B cell (primary cell): ENCODE results near the gene CITED2.

Experiments
- CTCF ChIP-seq: fragments of 200-600 bp; IDR thresholded peaks from one replicate; pipeline ENCODE4 v1.8.0; 2022; ENCODE audit warnings: antibody characterized with exemption, mild to moderate bottlenecking
- EZH2 ChIP-seq: IDR thresholded peaks from 2 replicates; pipeline ENCODE4 v1.6.1; 2012; ENCODE audit warnings: borderline replicate concordance, low read depth, mild to moderate bottlenecking, moderate library complexity, low read length; ENCODE audit not compliant: insufficient read depth, poor library complexity, severe bottlenecking

- no peak for TF ChIP-seq CTCF
- TF ChIP-seq EZH2 = no peak
Observed at GRCh38 chr6:139380168-139380567, 5.7 kb upstream of the CITED2 start.
